Karpas-422 (cell line): Measurements from ENCODE around the gene RPL3. TPM values are rescaled to one million over a fixed set of nuclear protein-coding genes. Genes with fewer than 3 reads are reported as not detected.
A peak's percentile ranks its signal among the peaks of the same experiment; 100 is the strongest.

Experiments used
- DNase-seq: peaks from one replicate; pipeline ENCODE4 v3.0.0-alpha.2; 2015
- H2AFZ ChIP-seq: fragments of 200-600 bp; sonication (generic); 2 replicates; pipeline ENCODE4 v1.6.1; 2014; ENCODE audit warnings: antibody characterized with exemption, low read length, mixed read lengths
- H3K27ac ChIP-seq: fragments of 200-600 bp; sonication (generic); 2 replicates; pipeline ENCODE4 v1.5.1; 2014; ENCODE audit warnings: mild to moderate bottlenecking, low read length, moderate library complexity
- H3K27me3 ChIP-seq: fragments of 200-600 bp; sonication (generic); 2 replicates; pipeline ENCODE4 v1.6.1; 2014; ENCODE audit warnings: low read length, mixed read lengths
- H3K36me3 ChIP-seq: fragments of 200-600 bp; sonication (generic); 2 replicates; pipeline ENCODE4 v1.6.1; 2014; ENCODE audit warnings: low read length, mixed read lengths; ENCODE audit not compliant: insufficient read depth
- H3K4me1 ChIP-seq: fragments of 200-600 bp; sonication (generic); 2 replicates; pipeline ENCODE4 v1.6.1; 2014; ENCODE audit warnings: mild to moderate bottlenecking, low read length, mixed read lengths
- H3K4me2 ChIP-seq: fragments of 200-600 bp; sonication (generic); 2 replicates; pipeline ENCODE4 v1.6.1; 2014; ENCODE audit warnings: low read length, low read depth, mild to moderate bottlenecking; ENCODE audit not compliant: poor library complexity, severe bottlenecking
- H3K4me3 ChIP-seq: fragments of 200-600 bp; sonication (generic); 2 replicates; pipeline ENCODE4 v1.5.1; 2014; ENCODE audit warnings: mild to moderate bottlenecking, antibody characterized with exemption, low read length, mixed read lengths
- H3K79me2 ChIP-seq: fragments of 200-600 bp; sonication (generic); 2 replicates; pipeline ENCODE4 v1.6.1; 2014; ENCODE audit warnings: mild to moderate bottlenecking, low read length, mixed read lengths
- H3K9ac ChIP-seq: fragments of 200-600 bp; sonication (generic); 2 replicates; pipeline ENCODE4 v1.6.0; 2014; ENCODE audit warnings: low read length
- H3K9me2 ChIP-seq: fragments of 200-600 bp; sonication (generic), shearing (Covaris generic); replicated peaks from 2 replicates; pipeline ENCODE4 v1.6.0; 2014; ENCODE audit warnings: mild to moderate bottlenecking, low read length, moderate library complexity; ENCODE audit not compliant: insufficient read depth
- H3K9me3 ChIP-seq: fragments of 300-700, 200-600 bp; sonication (generic); 2 replicates; pipeline ENCODE4 v1.6.1; 2014; ENCODE audit warnings: low read length, mixed read lengths
- H4K20me1 ChIP-seq: fragments of 200-600 bp; sonication (generic); 2 replicates; pipeline ENCODE4 v1.6.1; 2014; ENCODE audit warnings: mild to moderate bottlenecking, antibody characterized with exemption, low read length, low read depth; ENCODE audit not compliant: insufficient read depth
- total RNA-seq: library from RNA; depleted of rRNA; stranded (reverse); fragments of >200 nt; shearing (Covaris generic); gene quantifications from 2 replicates; pipeline ENCODE4 v1.2.3, GENCODE V29; 2014; ENCODE audit warnings: low replicate concordance

RPL3 gene
- total RNA-seq, 1 experiment from 2014 or later, result 1,770 TPM

DNA sequence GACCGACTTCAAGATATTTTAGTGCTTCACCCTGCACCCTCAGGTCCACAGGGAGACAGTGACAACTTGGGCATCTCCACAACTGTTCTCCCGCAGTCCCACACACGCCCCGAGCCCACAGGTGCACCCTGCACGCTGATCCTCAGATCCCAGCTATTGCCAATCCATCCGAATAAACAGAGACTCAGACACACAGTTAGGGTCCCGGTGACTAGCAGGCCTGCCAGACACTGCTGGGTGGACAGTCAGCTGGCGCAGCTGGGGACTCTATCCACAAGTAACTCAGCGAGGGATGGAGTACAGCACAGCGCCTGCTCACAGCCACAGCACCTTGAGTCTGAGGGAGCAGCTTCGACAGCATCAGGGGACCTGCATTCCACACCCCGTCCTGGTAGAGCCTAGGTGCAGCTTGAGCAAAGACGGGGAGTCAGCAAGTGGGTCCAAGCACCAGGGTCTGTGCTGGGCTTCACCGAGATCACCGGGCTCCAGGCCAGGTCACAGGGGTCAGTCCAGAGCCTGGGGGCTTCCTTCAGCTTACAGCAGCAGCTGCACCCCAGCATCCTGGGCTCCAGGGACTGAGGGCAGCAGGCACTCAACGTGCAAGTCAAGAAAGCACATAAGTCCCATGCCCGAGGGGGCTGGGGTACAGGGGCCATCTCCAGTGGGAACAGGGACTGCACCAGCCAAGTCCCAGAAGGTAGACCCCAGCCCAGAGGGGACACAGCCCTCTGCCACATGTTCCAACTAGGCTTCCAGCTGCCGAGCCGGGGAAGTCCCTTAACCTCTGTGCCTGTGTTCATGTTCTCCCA lies 7.6 kb downstream of the RPL3 start:
- Histone ChIP-seq H2AFZ (no peak overlapping the region), H3K27me3 (no peaks in the 10 kb centered on the region), H3K36me3 (peaks cover 59% of the 10 kb centered on the region), H3K4me3 (no peak overlapping the region), H3K9ac (no peak overlapping the region), H4K20me1 (peaks cover 77% of the 10 kb centered on the region), H3K4me1 (peaks cover 15% of the 10 kb centered on the region), H3K79me2 (peaks cover 12% of the 10 kb centered on the region), H3K4me2 (no peak overlapping the region), H3K9me2 (no peaks in the 10 kb centered on the region), H3K27ac (no peak overlapping the region), H3K9me3 (no peaks in the 10 kb centered on the region)
- DNase-seq, result no peak

- Histone ChIP-seq H3K4me3 (no peak overlapping the region), H3K4me1 (peaks cover 3% of the 10 kb centered on the region; the same call in 1 of the 2 replicates), H3K4me2 (no peak overlapping the region), H3K9ac (no peak overlapping the region), H3K9me3 (no peaks in the 10 kb centered on the region), H3K27ac (peak overlapping the region; percentile 11; the same call in 1 of the 2 replicates), H2AFZ (no peak overlapping the region), H3K36me3 (peaks cover 42% of the 10 kb centered on the region), H3K79me2 (no peaks in the 10 kb centered on the region), H4K20me1 (peaks cover 60% of the 10 kb centered on the region), H3K9me2 (no peaks in the 10 kb centered on the region), H3K27me3 (no peaks in the 10 kb centered on the region)
- DNase-seq, result no peak
Observed at GRCh38 chr22:39309881-39310714, 9.3 kb downstream of the RPL3 start.

DNA sequence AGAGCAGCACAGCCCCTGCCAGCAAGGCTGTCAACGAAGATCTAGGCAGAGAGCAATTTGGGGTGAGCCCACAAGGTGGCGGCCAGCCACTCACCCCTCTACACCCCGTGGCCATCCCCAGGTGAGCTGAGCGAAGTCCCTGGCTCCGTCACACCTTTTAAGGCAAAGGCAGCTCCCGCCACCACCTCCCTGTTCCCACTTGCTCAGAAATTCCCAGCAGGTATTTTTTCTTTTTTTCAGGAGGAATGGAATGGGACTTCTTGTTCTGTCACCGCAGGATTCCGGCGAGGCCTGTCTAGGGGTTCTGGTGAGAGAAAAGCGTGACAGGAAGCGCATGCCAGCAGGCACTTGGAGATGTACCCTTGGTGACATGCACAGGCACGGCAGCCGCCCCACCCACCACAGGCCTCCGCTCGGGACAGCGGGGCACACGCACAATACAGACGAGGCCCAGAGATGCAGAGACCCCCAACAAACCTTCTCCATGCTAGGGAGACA lies 10.0 kb downstream of the RPL3 start:
- H3K9ac ChIP-seq, result no peak overlapping the region
- H3K9me3 ChIP-seq, result no peaks in the 10 kb centered on the region
- no peak overlapping the region for H3K4me3 ChIP-seq
- H3K79me2 ChIP-seq, result no peaks in the 10 kb centered on the region
- H4K20me1 ChIP-seq, result peaks cover 53% of the 10 kb centered on the region
- no peaks in the 10 kb centered on the region; the same call in 1 of the 2 replicates for H3K4me1 ChIP-seq
- no peak overlapping the region for H3K27ac ChIP-seq
- peaks cover 35% of the 10 kb centered on the region for H3K36me3 ChIP-seq
- H2AFZ ChIP-seq, result no peak overlapping the region
- no peaks in the 10 kb centered on the region for H3K27me3 ChIP-seq
- no peak overlapping the region for H3K4me2 ChIP-seq
- peak; percentile 67 for DNase-seq
- H3K9me2 ChIP-seq, result no peaks in the 10 kb centered on the region

- Histone ChIP-seq H2AFZ (no peak overlapping the region), H4K20me1 (peaks cover 46% of the 10 kb centered on the region; the same call in 1 of the 2 replicates), H3K36me3 (peaks cover 31% of the 10 kb centered on the region), H3K27ac (no peak overlapping the region), H3K4me1 (no peaks in the 10 kb centered on the region; the same call in 1 of the 2 replicates), H3K9me2 (no peaks in the 10 kb centered on the region), H3K9ac (no peak overlapping the region), H3K4me3 (no peak overlapping the region), H3K79me2 (no peaks in the 10 kb centered on the region), H3K9me3 (no peaks in the 10 kb centered on the region), H3K27me3 (no peaks in the 10 kb centered on the region), H3K4me2 (no peak overlapping the region)
- DNase-seq, result no peak
Observed at GRCh38 chr22:39308614-39309363, 10.6 kb downstream of the RPL3 start.

GRCh38 chr22:39306456-39307361 lies 12.7 kb downstream of the RPL3 start:
- H3K27me3 ChIP-seq, result no peaks in the 10 kb centered on the region
- no peak overlapping the region for H3K4me3 ChIP-seq
- peaks cover 5% of the 10 kb centered on the region; the same call in 1 of the 2 replicates for H3K4me1 ChIP-seq
- H3K27ac ChIP-seq, result no peak overlapping the region
- no peak overlapping the region for H3K4me2 ChIP-seq
- no peaks in the 10 kb centered on the region for H3K9me2 ChIP-seq
- no peaks in the 10 kb centered on the region for H3K9me3 ChIP-seq
- no peak overlapping the region for H3K9ac ChIP-seq
- peaks cover 13% of the 10 kb centered on the region for H3K36me3 ChIP-seq
- DNase-seq, result peak; percentile 77
- H2AFZ ChIP-seq, result no peak overlapping the region
- H4K20me1 ChIP-seq, result peaks cover 27% of the 10 kb centered on the region; the same call in 1 of the 2 replicates
- no peaks in the 10 kb centered on the region for H3K79me2 ChIP-seq

GRCh38 chr22:39303892-39304671 lies 15.3 kb downstream of the RPL3 start:
- Histone ChIP-seq H3K79me2 (no peaks in the 10 kb centered on the region), H3K4me1 (peaks cover 14% of the 10 kb centered on the region), H3K4me3 (no peak overlapping the region), H3K4me2 (no peak overlapping the region), H3K9me3 (no peaks in the 10 kb centered on the region), H3K9me2 (no peaks in the 10 kb centered on the region), H3K27me3 (no peaks in the 10 kb centered on the region), H3K27ac (no peak overlapping the region), H3K9ac (no peak overlapping the region), H4K20me1 (0 out of 2 replicates have a peak, but pooled peaks cover 9% of the 10 kb centered on the region), H3K36me3 (peaks cover 6% of the 10 kb centered on the region), H2AFZ (no peak overlapping the region)
- DNase-seq, result peak; percentile 43

DNA sequence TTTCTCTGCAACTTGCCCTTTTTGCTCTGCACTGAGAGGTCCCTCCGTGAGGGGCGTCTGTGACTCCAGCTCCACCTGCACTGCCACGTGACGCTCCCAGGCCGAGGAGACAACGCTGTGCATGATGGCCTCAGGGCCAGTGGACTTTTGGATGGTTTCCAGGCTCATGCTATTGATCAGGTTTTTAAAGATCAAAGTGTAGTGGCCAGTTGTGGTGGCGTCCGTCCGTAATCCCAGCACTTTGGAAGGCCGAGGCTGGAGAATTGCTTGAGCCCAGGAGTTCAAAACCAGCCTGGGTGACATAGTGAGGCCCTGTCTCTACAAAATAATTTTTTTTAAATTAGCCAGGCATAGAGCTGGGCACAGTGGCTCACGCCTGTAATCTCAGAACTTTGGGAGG lies 16.1 kb downstream of the RPL3 start:
- no peaks in the 10 kb centered on the region for H3K9me2 ChIP-seq
- H3K4me2 ChIP-seq, result no peak overlapping the region
- H3K79me2 ChIP-seq, result no peaks in the 10 kb centered on the region
- no peak overlapping the region for H3K9ac ChIP-seq
- no peak overlapping the region for H2AFZ ChIP-seq
- H3K9me3 ChIP-seq, result no peaks in the 10 kb centered on the region
- H3K4me3 ChIP-seq, result no peak overlapping the region
- no peaks in the 10 kb centered on the region for H3K27me3 ChIP-seq
- no peak overlapping the region for H3K27ac ChIP-seq
- peaks cover 14% of the 10 kb centered on the region for H3K4me1 ChIP-seq
- H4K20me1 ChIP-seq, result 0 out of 2 replicates have a peak, but pooled peaks cover 2% of the 10 kb centered on the region
- no peak for DNase-seq
- H3K36me3 ChIP-seq, result peaks cover 1% of the 10 kb centered on the region
